Mesothelial cell of epicardium (in vitro differentiated cells): ENCODE results near the gene SYT1. TPM values are rescaled to one million over a fixed set of nuclear protein-coding genes. Genes with fewer than 3 reads are reported as not detected.

ENCODE experiments used
- DNase-seq, 2 experiments: peaks; one replicate each; pipeline ENCODE4 v3.0.0; 2021; ENCODE audit warnings: low spot score in 2 of 2; ENCODE audit not compliant: unreplicated experiment in 2 of 2
- H3K27ac Mint-ChIP-seq: 2 replicates; pipeline ENCODE4 v1.8.0; 2021; ENCODE audit warnings: mixed read lengths
- H3K27me3 Mint-ChIP-seq: 2 replicates; pipeline ENCODE4 v1.8.0; 2021; ENCODE audit warnings: low read depth, mixed read lengths
- H3K36me3 Mint-ChIP-seq: 2 replicates; pipeline ENCODE4 v1.8.0; 2021; ENCODE audit warnings: mixed read lengths
- H3K4me1 Mint-ChIP-seq: 2 replicates; pipeline ENCODE4 v1.8.0; 2021; ENCODE audit warnings: mixed read lengths
- H3K4me3 Mint-ChIP-seq: 2 replicates; pipeline ENCODE4 v1.8.0; 2021; ENCODE audit warnings: mild to moderate bottlenecking, moderate library complexity, mixed read lengths
- H3K9me3 Mint-ChIP-seq: 2 replicates; pipeline ENCODE4 v1.8.0; 2021; ENCODE audit warnings: mixed read lengths
- total RNA-seq: library from RNA; stranded (reverse); gene quantifications from 3 replicates; pipeline ENCODE4 v1.2.1, GENCODE V29; 2021
- TF ChIP-seq, protein P1 (sequence below): fragments of 200-600 bp; sonication (generic); IDR thresholded peaks from one replicate; pipeline ENCODE4 v1.5.0; 2021; ENCODE audit warnings: antibody characterized with exemption; ENCODE audit not compliant: unreplicated experiment

The SYT1 gene
- total RNA-seq, 1 donor from 2014 or later, result 13.6 TPM

DNA sequence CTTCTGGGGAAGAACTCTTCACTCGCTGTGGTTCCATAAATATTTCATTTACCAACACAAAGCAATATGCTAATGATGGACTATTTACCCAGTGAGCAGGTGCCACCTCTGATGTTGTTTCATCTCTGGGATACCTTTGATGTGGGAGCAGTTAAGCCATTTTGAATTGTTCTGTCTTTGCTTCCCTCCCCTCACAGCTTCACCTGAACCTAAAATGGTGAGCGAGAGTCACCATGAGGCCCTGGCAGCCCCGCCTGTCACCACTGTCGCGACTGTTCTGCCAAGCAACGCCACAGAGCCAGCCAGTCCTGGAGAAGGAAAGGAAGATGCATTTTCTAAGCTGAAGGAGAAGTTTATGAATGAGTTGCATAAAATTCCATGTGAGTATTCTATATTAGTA is 352.7 kb downstream of the SYT1 start:
- TF ChIP-seq, protein P1, sequence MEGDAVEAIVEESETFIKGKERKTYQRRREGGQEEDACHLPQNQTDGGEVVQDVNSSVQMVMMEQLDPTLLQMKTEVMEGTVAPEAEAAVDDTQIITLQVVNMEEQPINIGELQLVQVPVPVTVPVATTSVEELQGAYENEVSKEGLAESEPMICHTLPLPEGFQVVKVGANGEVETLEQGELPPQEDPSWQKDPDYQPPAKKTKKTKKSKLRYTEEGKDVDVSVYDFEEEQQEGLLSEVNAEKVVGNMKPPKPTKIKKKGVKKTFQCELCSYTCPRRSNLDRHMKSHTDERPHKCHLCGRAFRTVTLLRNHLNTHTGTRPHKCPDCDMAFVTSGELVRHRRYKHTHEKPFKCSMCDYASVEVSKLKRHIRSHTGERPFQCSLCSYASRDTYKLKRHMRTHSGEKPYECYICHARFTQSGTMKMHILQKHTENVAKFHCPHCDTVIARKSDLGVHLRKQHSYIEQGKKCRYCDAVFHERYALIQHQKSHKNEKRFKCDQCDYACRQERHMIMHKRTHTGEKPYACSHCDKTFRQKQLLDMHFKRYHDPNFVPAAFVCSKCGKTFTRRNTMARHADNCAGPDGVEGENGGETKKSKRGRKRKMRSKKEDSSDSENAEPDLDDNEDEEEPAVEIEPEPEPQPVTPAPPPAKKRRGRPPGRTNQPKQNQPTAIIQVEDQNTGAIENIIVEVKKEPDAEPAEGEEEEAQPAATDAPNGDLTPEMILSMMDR, result no peak
- Mint-ChIP-seq H3K9me3 (peaks cover 37% of the 10 kb centered on the region), H3K4me3 (no peak overlapping the region), H3K36me3 (peaks cover 35% of the 10 kb centered on the region), H3K27ac (no peak overlapping the region), H3K4me1 (no peaks in the 10 kb centered on the region), H3K27me3 (no peaks in the 10 kb centered on the region)
- DNase-seq, result no peak

DNA sequence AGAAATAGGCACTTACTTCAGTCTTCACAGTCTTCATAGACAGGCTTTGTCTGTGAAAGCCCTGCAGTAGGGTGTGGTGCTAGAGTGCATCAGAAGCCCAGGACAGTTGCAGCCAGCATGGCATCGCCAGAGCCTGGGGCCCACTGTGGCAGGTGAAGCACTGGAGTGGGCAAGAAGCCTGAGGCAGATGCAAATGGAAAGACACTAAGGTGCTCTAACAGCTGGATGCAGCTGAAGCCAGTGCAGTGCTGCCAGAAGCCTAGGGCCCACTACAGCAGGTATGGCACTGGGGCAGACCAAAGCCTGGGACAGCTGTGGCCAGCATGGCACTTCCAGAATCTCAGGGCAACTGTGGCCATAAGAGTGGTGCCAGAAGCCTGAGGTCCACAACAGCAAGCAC is 358.6 kb downstream of the SYT1 start:
- H3K27ac Mint-ChIP-seq, result no peak overlapping the region
- H3K36me3 Mint-ChIP-seq, result peaks cover 40% of the 10 kb centered on the region
- H3K4me1 Mint-ChIP-seq, result no peaks in the 10 kb centered on the region
- TF ChIP-seq, protein P1, result no peak
- H3K27me3 Mint-ChIP-seq, result no peaks in the 10 kb centered on the region
- no peak for DNase-seq
- H3K4me3 Mint-ChIP-seq, result no peak overlapping the region
- H3K9me3 Mint-ChIP-seq, result peaks cover 47% of the 10 kb centered on the region

DNA sequence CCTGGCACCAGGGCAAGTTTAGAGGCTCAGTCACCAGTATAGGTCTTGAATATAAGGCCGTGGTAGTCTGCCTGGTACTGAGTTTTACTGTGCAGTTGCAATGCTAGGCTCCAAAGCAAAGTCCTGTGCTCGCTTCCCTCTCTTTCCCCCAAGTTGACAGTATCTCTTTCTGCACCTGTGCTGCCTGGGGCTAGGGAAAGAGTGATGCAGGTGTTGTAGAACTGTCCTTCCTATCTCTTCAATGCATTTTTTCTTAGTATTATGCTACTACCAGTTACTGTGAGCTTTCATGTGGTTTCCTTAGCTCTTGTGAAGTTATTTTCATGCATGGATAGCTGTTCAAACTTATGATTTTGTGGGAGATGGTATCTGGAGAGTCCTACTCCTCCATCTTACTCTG is 359.2 kb downstream of the SYT1 start:
- no peak for DNase-seq
- TF ChIP-seq, protein P1, result no peak
- Mint-ChIP-seq H3K4me1 (no peaks in the 10 kb centered on the region), H3K4me3 (no peak overlapping the region), H3K27me3 (no peaks in the 10 kb centered on the region), H3K36me3 (peaks cover 36% of the 10 kb centered on the region), H3K9me3 (peaks cover 42% of the 10 kb centered on the region), H3K27ac (no peak overlapping the region)

DNA sequence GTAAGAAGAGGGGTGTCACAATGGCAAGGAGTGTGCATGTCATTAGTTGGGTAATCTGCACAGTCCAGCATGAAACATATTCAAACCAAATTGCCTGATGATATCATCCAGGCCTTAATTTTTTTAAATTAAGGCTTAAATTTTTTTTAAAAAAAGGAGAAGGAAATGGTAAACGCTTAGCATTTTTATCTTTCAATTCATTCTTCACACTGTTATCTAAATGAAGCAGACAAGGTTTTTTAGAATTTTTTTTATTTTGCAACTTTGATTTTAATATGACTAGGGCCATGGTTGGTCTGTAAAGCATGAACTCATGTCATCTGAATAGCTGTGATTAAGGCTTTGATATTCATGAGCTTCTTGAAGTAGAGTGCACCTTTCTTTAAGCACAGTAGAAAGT is 362.5 kb downstream of the SYT1 start:
- no peaks in the 10 kb centered on the region for H3K27me3 Mint-ChIP-seq
- TF ChIP-seq, protein P1, result no peak
- peaks cover 11% of the 10 kb centered on the region for H3K9me3 Mint-ChIP-seq
- no peak overlapping the region for H3K27ac Mint-ChIP-seq
- H3K4me1 Mint-ChIP-seq, result no peaks in the 10 kb centered on the region
- DNase-seq, result no peak
- H3K36me3 Mint-ChIP-seq, result peaks cover 10% of the 10 kb centered on the region
- no peak overlapping the region for H3K4me3 Mint-ChIP-seq

DNA sequence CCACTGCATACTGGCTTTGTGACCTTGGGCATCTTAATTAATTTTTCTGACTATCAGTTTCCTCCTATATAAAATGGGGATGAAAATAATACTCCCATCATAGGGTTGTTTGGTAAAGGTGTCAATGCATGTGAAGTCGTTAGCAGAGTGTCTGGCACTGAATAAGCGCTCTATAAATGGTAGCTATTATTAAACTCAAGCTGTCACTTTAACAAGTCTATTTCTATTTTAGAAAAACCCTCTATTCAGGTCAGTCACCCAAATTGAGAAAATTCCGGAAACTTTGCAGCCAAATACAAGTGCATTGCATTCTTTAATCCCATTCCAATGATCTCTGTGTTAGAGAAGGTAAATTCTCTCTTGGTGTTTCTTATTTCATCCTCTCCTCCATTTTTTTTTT is 363.1 kb downstream of the SYT1 start:
- Mint-ChIP-seq H3K36me3 (peaks cover 8% of the 10 kb centered on the region), H3K4me1 (no peaks in the 10 kb centered on the region), H3K9me3 (peaks cover 8% of the 10 kb centered on the region), H3K27ac (no peak overlapping the region), H3K4me3 (no peak overlapping the region), H3K27me3 (no peaks in the 10 kb centered on the region)
- no peak for DNase-seq
- TF ChIP-seq, protein P1, result no peak

DNA sequence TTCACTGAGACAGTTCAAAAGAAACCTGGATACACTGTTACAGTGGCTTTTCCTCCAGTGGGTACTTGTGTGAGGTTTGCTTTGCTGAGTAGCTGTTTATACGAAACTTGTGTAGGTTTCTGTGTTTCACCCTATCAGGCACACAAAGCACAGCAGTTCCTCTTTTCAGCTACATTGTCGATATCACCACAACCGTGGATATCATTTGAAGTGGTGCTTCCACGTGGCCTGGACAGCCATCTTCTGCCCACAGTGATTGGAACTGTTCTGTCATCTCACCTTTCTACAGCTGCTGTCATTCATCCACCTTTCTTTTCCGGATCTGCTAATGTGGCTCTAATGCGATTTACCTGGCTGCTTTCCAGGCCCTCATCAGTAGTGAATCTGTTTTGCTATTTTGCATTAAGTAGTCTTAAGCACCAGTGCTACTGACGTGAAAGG is 368.8 kb downstream of the SYT1 start:
- H3K4me3 Mint-ChIP-seq, result no peak overlapping the region
- DNase-seq, result no peak
- H3K27me3 Mint-ChIP-seq, result no peaks in the 10 kb centered on the region
- no peaks in the 10 kb centered on the region for H3K9me3 Mint-ChIP-seq
- no peak overlapping the region for H3K27ac Mint-ChIP-seq
- peaks cover 3% of the 10 kb centered on the region for H3K36me3 Mint-ChIP-seq
- TF ChIP-seq, protein P1, result no peak
- H3K4me1 Mint-ChIP-seq, result no peaks in the 10 kb centered on the region
